Ishikawa (cell line): Measurements from ENCODE around the gene ZNF74.

Experiments used
- CEBPB ChIP-seq: IDR thresholded peaks from 2 replicates; pipeline ENCODE4 v1.6.1; 2012
- CREB1 ChIP-seq: IDR thresholded peaks from 2 replicates; pipeline ENCODE4 v1.6.1; 2012; ENCODE audit warnings: low read depth
- EGR1 ChIP-seq: IDR thresholded peaks from 2 replicates; pipeline ENCODE4 v1.6.1; 2012
- EP300 ChIP-seq: IDR thresholded peaks from 2 replicates; pipeline ENCODE4 v1.6.1; 2012; ENCODE audit warnings: borderline replicate concordance
- FOXM1 ChIP-seq: IDR thresholded peaks from 2 replicates; pipeline ENCODE4 v1.6.1; 2012; ENCODE audit warnings: low read depth, borderline replicate concordance
- MAX ChIP-seq: IDR thresholded peaks from 2 replicates; pipeline ENCODE4 v1.6.1; 2012
- NFIC ChIP-seq: IDR thresholded peaks from 2 replicates; pipeline ENCODE4 v1.6.1; 2012
- RAD21 ChIP-seq: IDR thresholded peaks from 2 replicates; pipeline ENCODE4 v1.6.1; 2012; ENCODE audit warnings: low read depth
- REST ChIP-seq: IDR thresholded peaks from 2 replicates; pipeline ENCODE4 v1.6.1; 2012; ENCODE audit warnings: low read depth, mild to moderate bottlenecking
- TAF1 ChIP-seq: IDR thresholded peaks from 2 replicates; pipeline ENCODE4 v1.6.1; 2012; ENCODE audit warnings: low read depth, mild to moderate bottlenecking
- TCF12 ChIP-seq: IDR thresholded peaks from 2 replicates; pipeline ENCODE4 v1.6.1; 2012; ENCODE audit warnings: low read depth
- TEAD4 ChIP-seq: IDR thresholded peaks from 2 replicates; pipeline ENCODE4 v1.6.1; 2012
- USF1 ChIP-seq: IDR thresholded peaks from 2 replicates; pipeline ENCODE4 v1.6.1; 2012
- YY1 ChIP-seq: IDR thresholded peaks from 2 replicates; pipeline ENCODE4 v1.6.1; 2012; ENCODE audit warnings: low read depth
- ZBTB7A ChIP-seq: IDR thresholded peaks from 2 replicates; pipeline ENCODE4 v1.6.1; 2012; ENCODE audit warnings: low read depth

The ZNF74 gene

GRCh38 chr22:20399866-20400605 lies 6.1 kb downstream of the ZNF74 start:
- TF ChIP-seq YY1 = no peak

GRCh38 chr22:20400606-20401375 lies 6.8 kb downstream of the ZNF74 start:
- no peak for TF ChIP-seq YY1
- no peak for TF ChIP-seq RAD21
- TF ChIP-seq EP300 = no peak
- no peak for TF ChIP-seq CEBPB
- no peak for TF ChIP-seq MAX
- TF ChIP-seq TAF1 = no peak
- TF ChIP-seq EGR1 = no peak
- no peak for TF ChIP-seq FOXM1
- no peak for TF ChIP-seq REST
- TF ChIP-seq CREB1 = no peak
- TF ChIP-seq USF1 = no peak
- no peak for TF ChIP-seq ZBTB7A
- TF ChIP-seq TEAD4 = no peak
- TF ChIP-seq NFIC = no peak
- TF ChIP-seq TCF12 = no peak

GRCh38 chr22:20401376-20402014 lies 7.5 kb downstream of the ZNF74 start:
- TF ChIP-seq NFIC (no peak), TEAD4 (no peak), EGR1 (no peak), CEBPB (no peak), FOXM1 (no peak), RAD21 (no peak), TAF1 (no peak), EP300 (no peak), MAX (no peak), ZBTB7A (no peak), YY1 (no peak), CREB1 (no peak)

GRCh38 chr22:20402960-20403778 lies 9.2 kb downstream of the ZNF74 start:
- TF ChIP-seq TCF12 (no peak), TEAD4 (no peak), RAD21 (no peak), ZBTB7A (no peak)

- TF ChIP-seq YY1 (no peak), EP300 (no peak), EGR1 (no peak), USF1 (no peak)
Measured at GRCh38 chr22:20403779-20404140, 9.8 kb downstream of the ZNF74 start.

- TF ChIP-seq YY1 (no peak), EGR1 (no peak), MAX (no peak), REST (no peak), CREB1 (no peak), NFIC (no peak), EP300 (no peak), TEAD4 (no peak)
Measured at GRCh38 chr22:20404881-20405280, 10.9 kb downstream of the ZNF74 start.
